Measurements from ENCODE around the gene IRS4. TPM values are rescaled to one million over a fixed set of nuclear protein-coding genes. Genes with fewer than 3 reads are reported as not detected.

The IRS4 gene
- total and polyA plus RNA-seq, 10 of the 15 experiments (the other 5 are each of a cell fraction or from before 2014, with no cell fraction given): 0.03 to 0.11 (median 0.04) TPM; not detected in 7

GRCh38 chrX:108735679-108736508, 469 bp downstream of the IRS4 start:
- in situ Hi-C loops (cut with MboI): no loop called here
- FAIRE-seq: no peak

More at GRCh38 chrX:108735679-108736508, 469 bp downstream of the IRS4 start:
- ATAC-seq (no peak), DNase-seq (ENCODE audit: low read depth, low spot score) (no peak)
- Histone ChIP-seq H2AFZ (ENCODE audit: control insufficient read depth, low read depth, low read length) (no peak overlapping the region), H3K9me3 (replicated peaks; ENCODE audit: control insufficient read depth, insufficient read depth, low read length) (no peaks in the 10 kb centered on the region; the same call in 2 of the 3 replicates), H3K79me2 (ENCODE audit: control insufficient read depth, insufficient read depth, low read length) (no peaks in the 10 kb centered on the region), H3K36me3 (ENCODE audit: control insufficient read depth in 2 of 2, insufficient read depth in 2 of 2, low read length in 1 of 2) (no peaks in the 10 kb centered on the region), H3K4me1 (ENCODE audit: control insufficient read depth, insufficient read depth, low read length) (no peaks in the 10 kb centered on the region), H3K4me2 (ENCODE audit: control insufficient read depth, insufficient read depth) (no peak overlapping the region), H3K27ac (ENCODE audit: control insufficient read depth, insufficient read depth) (no peak overlapping the region), H3K9ac (ENCODE audit: control insufficient read depth, insufficient read depth, low read length) (no peak overlapping the region), H3K27me3 (replicated peaks in 1 of 2; ENCODE audit: control insufficient read depth in 2 of 2, insufficient read depth in 2 of 2, low read length in 1 of 2) (peaks cover 2 to 3% of the 10 kb centered on the region in 2 experiments; a peak in 3 of 4 replicates), H3K4me3 (no peak overlapping the region), H4K20me1 (ENCODE audit: control insufficient read depth, insufficient read depth) (no peaks in the 10 kb centered on the region)
- no peak for TF ChIP-seq BACH1 (IDR thresholded peaks at IDR 0.05; ENCODE audit: borderline replicate concordance)
- TF ChIP-seq ZZZ3 (IDR thresholded peaks at IDR 0.05; ENCODE audit: control insufficient read depth, insufficient read length, low read depth): no peak
- no peak for TF ChIP-seq RFX5 (IDR thresholded peaks at IDR 0.05; ENCODE audit: low read depth, low read length)
- no peak for TF ChIP-seq ZBTB33 (IDR thresholded peaks at IDR 0.05)
- TF ChIP-seq NFYA (IDR thresholded peaks at IDR 0.05; ENCODE audit: borderline replicate concordance, low read depth, low read length): no peak
- TF ChIP-seq ZNF217 (IDR thresholded peaks at IDR 0.05): no peak
- TF ChIP-seq POLR2AphosphoS2 (IDR thresholded peaks at IDR 0.05; ENCODE audit: low read depth, low read length): no peak
- TF ChIP-seq ATF3 (IDR thresholded peaks at IDR 0.05; ENCODE audit: borderline replicate concordance, extremely low read depth, low read depth, low read length): no peak
- TF ChIP-seq PAX8 (IDR thresholded peaks at IDR 0.05): no peak
- TF ChIP-seq ZNF207 (IDR thresholded peaks at IDR 0.05; ENCODE audit: borderline replicate concordance): no peak
- TF ChIP-seq SMAD5 (IDR thresholded peaks at IDR 0.05; ENCODE audit: low read depth): no peak
- TF ChIP-seq MLLT1 (IDR thresholded peaks at IDR 0.05): no peak
- no peak for TF ChIP-seq USF2 (IDR thresholded peaks at IDR 0.05; ENCODE audit: borderline replicate concordance, low read depth, low read length)
- no peak for TF ChIP-seq POLR2AphosphoS5 (IDR thresholded peaks at IDR 0.05; ENCODE audit: low read length)
- TF ChIP-seq NFYB (IDR thresholded peaks at IDR 0.05; ENCODE audit: insufficient read depth, low read depth, low read length): no peak
- no peak for TF ChIP-seq FOXM1 (IDR thresholded peaks at IDR 0.05; ENCODE audit: low read depth, low read length)
- TF ChIP-seq CHD4 (IDR thresholded peaks at IDR 0.05): no peak
- SMC1A ChIA-PET (ENCODE audit: uncharacterized antibody, unreplicated experiment): no interaction called here
- CTCF ChIA-PET: no interaction called here
- no TSS peak for BruUV-seq (replicated peaks)
- RAD21 ChIA-PET (ENCODE audit: unreplicated experiment): interaction anchor here (0.6 kb wide), 1 partner anchor 151 kb away, joined by 3 read pairs; no protein-coding TSS in a partner anchor
- POLR2A ChIA-PET: no interaction called here
- intact Hi-C loops (cut with micrococcal nuclease; ENCODE audit: unreplicated experiment): no loop called here
- WGBS (ENCODE audit: insufficient coverage, insufficient replicate concordance, low lambda C conversion rate, missing lambda C conversion rate): 70% methylated on average over 70 of the region's 82 CpGs
